ENCODE measurements around the gene EDNRA.

Gene EDNRA

DNA sequence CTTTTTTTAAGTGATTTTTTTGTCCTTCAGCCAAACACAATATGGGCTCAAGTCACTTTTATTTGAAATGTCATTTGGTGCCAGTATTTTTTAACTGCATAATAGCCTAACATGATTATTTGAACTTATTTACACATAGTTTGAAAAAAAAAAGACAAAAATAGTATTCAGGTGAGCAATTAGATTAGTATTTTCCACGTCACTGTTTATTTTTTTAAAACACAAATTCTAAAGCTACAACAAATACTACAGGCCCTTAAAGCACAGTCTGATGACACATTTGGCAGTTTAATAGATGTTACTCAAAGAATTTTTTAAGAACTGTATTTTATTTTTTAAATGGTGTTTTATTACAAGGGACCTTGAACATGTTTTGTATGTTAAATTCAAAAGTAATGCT is 62.1 kb downstream of the EDNRA start:
- DNase-seq, result no peak

DNA sequence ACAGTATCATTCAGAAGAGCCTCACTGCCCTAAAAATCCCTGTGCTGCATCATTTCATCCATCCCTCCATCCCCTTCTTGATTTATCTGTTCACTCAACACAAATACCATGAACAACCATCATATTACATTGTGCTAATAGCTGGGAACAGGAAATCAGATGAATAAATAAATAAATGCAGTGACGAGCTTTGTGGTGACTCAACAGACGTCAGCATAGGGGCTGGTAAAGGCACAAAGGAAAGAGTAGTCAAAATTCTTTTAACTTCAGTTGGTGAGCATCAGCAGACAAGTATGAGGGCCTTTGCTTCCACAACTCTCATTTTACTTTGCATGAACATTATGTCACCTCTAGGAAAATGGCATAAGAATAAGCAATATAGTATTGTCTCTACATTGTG is 65.5 kb downstream of the EDNRA start:
- no peak for DNase-seq

DNA sequence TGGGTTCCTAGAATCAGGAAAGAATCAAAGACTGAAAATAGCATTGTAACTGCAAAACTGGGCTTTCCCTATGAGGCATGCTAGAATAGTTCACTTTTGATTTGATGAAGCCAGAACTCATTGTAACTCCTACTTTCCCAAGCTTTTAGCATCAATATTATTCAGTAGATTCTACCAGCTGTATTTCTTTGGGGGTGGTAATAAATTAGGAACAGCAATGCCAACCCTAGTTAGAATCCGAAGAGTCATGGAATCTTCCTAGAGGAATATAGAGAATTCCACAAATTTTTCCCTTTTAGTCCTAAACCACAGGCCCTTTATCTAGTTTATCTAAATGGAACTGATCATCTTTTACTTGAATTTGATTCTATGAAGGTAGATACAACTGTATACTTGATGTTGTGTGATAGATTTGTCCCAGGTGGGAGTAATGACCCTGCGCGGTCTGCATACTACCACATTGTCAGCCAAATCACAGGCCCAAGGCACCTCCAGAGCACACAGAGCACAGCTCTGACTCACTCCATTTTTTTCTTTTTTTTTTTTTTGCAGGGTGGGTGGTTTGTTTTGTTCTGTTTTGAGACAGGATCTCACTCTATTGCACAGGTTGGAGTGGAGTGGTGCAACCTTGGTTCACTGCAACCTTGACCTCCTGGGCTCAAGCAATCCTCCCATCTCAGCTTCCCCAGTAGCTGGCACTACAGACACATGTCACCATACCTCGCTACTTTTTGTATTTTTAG is 66.6 kb downstream of the EDNRA start:
- no peak for DNase-seq

DNA sequence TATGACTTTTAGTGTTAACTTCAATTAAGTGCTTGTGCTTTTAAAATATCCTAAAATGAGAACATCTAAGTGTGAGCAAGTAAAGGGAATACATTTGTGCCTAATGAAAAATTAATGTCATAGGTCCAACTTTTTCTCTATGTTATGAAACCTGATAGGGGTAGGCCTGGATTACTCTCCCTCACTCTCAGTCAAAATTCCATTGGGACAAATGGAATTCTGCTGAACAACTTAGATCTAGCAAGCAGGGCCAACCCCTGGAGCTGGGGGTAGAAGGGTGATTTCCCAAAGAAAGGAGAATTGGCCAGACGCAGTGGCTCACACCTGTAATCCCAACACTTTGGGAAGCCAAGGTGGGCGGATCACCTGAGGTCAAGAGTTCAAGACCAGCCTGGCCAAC is 67.4 kb downstream of the EDNRA start:
- no peak for DNase-seq

DNA sequence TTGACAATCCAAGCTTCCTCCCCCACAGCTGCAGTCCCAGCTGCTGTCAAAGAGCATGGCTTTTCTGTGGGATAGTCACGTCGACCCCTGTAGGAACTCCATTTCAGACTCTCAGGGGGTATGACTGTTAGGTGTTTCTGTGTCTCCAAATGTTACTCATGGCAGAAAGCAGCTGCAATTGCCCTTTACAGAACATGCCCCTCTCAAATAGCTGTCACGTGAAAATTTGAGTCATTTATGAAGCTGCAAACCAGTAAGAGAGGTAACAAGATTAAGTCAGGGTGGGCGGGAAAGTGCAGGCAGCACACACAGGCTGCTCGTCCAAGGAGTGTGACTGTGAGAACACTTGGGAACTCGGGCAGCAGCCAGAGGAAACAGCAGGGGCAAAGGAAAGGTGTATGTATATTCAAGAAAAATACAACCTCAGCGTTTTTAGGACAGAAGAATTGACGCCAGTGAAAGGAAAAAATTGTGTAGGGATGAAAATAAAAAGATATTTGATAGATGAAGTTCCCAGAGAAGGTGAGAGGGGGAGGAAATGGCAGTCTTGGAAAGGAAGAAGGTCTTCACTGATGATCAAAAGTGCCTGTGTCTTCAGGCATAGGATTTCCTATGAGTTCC is 69.8 kb downstream of the EDNRA start:
- no peak for DNase-seq

DNA sequence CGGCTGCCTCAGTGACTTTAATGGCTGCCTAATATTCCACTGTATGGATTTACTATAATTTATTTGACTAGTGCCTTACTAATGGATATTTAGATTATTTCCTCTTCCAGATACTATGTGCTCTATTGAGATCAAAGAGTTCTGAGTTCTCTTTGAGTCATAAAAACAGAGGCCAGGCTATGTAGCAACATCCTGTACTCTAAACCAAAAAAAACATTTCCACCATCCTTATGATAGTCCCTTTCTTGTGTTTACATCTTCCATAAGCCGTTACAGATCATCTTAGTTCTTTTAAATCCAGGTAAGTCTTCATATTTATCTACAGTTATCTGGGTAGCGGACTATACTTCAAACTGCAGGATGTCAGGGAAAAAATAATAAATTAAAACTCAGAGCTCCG is 79.7 kb downstream of the EDNRA start:
- DNase-seq, result no peak

DNA sequence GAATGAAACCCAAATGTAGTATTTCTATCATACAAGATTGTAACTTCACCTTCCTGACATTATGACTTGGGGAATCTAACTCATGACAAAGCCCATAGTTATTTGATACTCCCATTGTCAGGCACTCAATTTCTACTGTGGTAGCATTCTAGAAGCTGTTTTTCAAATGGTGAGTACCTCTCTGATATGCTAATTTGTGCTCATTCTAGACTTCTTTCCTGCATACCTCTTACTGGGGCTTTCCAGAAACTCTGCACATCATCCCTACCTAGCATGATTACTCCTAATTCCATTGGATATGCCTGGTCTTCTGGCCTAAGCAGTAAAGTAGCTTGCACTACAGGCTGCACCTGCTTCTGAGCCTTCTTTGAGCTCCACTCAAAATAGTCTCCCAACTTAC is 85.9 kb downstream of the EDNRA start:
- DNase-seq, result no peak

DNA sequence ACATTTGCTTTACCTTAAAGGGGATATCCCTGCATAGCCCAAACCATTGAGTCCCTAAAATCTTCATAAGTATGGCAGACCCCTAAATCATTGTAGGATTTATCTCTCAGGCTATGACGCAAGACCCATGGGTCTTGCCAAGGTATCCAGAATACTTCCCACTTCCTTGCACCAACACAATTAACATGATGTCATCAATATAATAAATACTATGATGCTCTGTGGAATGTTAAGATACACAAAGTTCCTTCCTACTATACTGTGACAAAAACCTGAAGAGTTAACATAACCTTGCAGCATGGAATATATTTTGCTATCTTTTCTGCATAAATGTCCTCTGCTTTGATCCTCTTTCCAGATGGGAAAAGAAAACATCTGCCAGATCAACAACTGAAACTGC is 86.4 kb downstream of the EDNRA start:
- no peak for DNase-seq

DNA sequence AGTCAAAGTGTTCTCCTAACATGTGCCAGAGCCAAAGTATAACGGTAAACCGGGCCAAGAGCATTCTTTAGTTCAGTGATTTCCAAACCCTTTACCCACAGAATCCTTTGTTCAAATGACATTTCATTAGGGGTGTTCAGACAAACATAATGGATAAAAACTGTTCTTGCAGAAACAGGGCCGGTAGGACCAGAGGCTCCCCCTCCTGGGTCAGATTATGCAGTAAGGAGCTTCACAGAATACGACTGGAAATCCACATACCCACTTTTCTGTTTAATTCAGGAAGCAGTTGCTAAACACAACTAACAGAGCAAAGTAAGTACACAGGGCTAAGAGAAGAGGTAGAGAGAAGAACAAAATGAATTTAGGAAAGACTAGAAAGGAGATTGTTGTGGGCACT is 89.7 kb downstream of the EDNRA start:
- no peak for DNase-seq

DNA sequence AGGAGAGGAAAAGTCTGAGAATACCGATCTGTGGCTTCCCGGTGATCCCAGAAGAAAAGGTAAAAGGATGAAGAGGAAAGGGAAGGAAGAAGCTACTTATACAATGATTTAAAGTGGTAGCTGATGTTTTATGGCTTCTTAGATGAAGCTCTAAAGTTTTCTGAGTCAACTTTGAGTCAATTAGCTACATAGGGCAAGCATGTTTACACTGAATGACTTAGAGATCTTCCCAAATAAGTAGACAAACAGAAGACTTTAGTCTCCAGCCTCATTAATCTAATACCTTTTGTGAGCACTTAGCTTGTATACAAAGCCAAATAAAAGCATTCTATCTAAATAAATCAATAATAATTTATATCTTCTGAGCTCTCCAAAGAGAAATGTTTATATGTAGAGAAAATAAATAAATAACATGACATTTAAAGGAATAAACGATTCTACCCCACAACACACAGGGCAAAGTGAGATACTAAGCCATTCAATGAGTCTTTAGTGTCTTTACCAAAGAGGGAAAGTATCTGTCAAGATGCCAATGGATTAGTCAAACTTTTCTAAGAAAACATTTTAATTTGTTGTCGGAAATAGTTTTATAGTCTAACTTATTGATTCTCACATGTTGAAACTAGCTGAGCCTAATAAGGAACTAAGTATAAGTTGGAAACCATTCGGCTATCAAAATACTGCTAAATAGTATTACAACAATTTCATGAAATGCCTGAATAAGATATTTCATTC is 90.3 kb downstream of the EDNRA start:
- DNase-seq, result no peak

DNA sequence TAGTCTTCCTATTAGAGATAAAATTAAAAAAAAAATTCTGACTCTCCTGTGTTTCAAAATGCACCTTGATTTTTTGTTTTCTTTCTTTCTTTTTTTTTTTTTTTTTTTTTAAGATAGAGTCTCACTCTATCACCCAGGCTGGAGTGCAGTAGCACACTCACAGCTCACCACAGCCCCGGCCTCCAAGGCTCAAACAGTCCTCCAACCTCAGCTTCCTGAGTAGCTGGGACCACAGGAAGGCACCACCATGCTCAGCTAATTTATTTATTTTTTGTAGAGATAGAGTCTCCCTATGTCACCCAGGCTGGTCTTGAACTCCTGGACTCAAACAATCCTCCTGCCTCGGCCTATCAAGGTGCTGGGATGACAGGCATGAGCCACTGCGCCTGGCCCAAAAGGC is 95.2 kb downstream of the EDNRA start:
- peak; percentile 14 for DNase-seq

DNA sequence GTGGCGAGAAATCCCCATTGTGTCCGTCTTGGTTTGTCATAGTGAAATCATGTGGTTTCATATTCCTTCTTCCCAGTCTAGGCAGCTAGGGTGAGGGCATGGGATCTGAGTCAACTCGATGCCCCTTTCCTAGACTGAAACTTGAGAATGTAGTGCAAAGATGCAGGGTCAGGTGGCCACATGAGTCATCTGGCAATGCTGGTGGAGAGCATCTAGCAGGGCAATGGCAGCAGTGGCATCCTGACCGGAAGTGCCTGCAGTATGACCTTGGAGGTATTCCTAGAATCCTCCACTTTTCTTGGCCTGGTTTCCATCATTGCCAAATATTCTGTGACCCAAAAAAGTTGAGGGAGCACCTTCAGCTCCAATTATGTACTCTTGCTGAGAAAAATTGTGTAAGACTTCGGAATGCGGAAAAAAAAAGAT is 97.2 kb downstream of the EDNRA start:
- DNase-seq, result no peak

DNA sequence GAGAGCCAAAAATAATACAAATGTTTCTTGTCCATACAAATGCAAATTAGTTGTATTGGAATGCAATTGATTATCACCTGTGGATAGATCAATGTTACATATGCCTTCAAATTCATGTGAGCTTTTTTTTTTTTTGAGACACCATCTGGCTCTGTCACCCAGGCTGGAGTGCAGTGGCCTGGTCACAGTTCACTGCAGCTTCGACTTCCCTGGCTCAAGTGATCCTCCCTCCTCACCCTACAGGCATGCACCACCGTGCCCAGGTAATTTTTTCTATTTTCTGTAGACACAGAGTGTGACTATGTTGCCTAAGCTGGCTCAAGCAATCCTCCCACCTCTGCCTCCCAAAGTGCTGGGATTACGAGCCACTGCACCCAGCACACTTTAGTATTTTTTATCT is 97.7 kb downstream of the EDNRA start:
- no peak for DNase-seq

DNA sequence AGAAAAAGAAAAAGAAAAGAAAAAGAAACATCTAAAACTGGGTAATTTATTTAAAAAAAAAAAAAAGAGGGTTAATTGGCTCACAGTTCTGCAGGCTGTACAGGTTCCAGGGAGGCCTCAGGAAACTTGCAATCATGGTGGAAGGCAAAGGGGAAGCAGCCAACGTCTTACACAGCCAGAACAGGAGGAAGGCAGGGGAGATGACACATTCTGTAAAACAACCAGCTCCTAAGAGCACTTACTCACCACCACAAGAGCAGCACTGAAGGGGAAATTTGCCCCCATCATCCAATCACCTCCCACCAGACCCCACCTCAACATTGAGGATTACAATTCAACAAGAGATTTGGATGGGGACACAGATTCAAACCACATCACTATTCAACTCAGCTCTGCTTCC is 99.5 kb downstream of the EDNRA start:
- DNase-seq, result no peak

DNA sequence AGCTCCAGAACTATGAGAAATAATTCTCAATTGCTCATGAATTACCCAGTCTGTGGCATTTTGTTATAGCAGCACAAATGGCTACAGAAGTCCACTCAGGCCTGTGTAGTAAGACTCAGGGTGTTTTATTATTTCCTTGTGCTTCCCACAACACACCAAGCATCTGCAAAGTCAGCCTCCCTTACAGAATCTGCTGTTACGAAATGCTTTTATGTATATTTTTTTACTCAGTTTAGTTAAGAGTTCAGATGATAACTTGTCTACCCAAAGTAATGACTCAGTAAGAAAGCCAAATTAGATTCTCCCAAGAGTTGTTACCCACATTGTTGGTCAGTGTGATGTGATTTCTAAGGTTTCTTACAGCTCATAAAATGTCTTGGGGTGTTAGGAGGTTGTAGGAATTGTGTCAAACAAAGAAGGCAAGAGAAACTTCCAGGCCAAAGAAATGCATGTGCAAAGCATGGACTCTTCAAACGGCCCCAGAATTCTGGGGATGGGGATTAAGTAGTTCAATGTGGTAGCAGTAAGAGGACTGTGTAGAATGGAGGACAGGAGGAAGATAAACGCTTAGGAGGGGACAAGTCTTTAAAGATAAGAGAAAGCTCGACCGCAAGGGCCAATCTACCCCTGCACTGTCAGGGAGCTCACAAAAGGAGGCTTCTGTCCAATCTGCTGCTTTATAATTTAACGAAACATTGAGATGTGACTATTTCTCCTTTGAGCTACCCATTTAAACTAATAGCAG is 100.9 kb downstream of the EDNRA start:
- peak; percentile 9 for DNase-seq

DNA sequence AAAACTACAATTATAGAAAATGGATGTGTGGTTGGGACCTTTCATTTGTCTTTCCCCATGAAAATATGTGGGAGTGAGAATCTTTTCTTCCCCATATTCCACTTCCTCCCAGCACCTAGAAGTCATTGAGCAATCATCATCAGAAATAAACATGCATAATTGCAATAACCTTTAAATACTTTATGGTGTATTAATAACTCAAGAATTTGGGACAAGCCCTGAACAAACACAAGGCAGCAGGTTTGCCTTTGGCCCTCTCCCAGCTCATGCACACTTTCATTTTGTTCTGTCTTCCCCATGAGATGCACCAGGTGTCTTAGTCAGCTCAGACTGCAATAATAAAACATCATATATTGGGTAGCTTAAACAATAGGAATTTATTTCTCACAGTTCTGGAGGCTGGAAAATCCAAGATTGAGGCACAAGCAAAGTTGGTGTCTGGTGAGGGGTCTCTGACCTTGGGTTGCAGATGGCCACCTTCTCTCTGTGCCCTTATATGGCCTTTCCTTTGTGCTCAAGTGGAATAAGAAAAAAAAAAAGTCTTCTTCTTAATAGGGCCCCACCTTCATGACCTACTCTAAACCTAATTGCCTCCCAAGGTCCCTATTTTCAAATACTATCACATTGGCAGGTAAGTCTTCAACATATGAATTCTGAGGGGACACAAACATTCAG is 101.6 kb downstream of the EDNRA start:
- no peak for DNase-seq

DNA sequence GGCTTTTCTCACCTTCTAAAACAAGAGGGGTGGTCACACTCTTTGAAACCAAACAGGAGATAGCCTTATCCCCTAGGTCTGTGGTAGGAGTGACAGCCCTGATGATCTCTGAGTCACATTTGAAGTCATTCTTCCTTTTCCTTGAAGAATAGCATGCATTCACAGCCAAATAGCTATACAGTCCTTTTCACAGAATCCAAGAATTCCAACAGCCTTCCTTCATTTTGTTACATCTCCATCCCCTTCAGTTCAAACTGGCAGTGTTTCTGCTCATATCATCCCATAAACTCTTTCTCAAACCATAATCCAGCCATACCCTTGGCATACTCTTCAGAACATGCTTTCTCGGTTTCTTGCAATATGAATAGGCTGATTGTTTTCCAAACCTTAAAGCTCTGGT is 103.0 kb downstream of the EDNRA start:
- no peak for DNase-seq

DNA sequence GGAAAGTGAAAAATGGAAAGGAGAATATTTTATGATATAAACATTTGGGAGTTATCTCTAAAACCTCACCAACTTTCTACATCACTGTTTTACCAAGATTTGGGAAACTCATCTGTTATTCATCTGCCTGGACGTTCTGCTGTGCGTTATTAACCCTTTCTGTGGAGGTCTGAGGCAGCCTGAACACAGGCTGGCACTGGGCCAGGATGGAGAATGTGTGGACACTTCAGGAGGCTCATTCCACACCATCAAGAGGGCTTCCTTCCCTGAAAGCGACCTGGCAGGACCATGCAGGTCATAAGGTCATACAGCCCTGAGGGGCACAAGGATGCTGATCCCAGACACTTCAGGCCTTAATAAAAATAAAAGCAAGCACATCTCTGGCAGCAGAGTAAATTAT is 105.1 kb downstream of the EDNRA start:
- DNase-seq, result no peak

DNA sequence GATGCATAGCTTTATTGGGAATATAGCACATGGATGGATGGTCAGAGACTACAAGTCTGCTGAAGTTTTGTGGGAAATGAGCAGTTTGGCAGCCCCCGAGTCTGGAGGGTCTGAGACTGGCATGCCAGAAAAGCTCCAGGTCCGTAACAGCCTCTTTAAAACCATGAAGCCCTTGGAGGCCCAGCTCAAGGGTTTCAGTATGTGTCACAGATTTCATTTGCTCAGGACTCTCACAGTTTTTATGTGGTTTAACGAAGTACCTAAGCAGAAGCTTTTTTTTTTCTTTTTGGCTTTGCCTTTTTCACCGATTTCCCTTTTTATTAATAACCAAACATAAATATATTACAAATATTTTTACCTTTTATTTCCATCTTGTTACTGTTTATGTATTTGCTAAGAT is 105.7 kb downstream of the EDNRA start:
- no peak for DNase-seq

DNA sequence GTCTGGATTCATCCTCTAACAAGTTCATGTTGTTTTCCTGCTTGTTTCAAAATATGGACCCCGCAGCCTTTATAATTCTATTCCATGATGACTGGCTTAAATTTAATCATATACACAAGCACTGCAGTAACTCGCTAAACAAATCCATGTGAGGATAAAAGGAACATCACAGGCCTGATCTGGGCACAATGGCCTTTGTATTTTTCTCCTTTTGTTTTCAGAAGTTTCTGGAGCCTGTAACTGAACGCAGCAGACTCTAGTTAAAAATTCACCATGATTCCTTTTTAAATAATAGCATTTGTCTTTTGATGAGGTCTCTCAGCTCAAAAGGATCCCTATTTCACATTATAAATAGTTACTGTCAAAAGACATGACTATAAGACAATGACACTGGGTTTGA is 106.1 kb downstream of the EDNRA start:
- no peak for DNase-seq

DNA sequence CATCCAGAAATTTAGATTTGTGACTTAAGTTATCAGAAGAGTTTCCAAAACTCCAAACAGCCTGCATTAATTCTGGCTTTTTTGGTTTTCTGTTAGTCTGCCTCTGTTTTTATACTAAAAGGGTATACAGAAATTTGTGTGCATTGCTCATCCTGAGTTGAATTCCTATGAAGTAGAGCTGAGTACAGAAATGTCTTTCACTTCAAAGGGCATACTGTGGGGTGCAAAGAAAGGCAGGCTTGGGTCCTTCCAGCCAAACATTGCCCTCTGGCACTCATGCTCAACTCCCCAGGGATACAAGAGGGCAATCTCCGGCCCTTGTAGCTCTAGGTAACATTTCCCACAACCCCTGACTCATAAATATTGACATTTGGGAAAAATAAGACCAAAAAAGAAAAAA is 108.7 kb downstream of the EDNRA start:
- no peak for DNase-seq

DNA sequence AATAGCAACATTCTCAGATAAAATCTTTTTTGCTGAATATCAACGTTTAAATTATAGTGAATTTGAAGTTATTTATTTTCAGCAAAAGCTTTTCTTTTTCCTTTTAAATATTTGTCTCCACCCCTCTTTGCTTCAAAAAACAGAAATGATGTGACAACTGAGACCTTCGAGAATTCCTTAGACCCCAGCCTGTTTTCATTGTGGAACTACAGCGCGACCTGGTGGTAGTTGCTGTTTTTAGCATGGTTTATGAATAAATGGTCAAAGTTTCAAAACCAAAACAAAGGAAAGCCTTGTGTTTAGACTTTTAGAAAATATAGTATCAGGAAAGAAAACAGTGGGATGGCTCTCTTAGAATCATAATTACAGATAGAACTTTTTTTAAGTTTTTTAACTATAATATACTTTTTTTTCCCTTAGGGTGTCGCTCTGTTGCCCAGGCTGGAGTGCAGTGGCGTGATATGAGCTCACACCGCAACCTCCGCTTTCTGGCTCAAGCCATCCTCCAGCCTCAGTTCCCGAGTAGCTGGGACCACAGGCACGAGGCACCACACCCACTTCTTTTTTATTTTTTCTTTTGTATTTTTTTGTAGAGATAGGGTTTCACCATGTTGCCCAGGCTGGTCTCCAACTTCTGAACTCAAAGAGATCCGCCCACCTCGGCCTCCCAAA is 109.5 kb downstream of the EDNRA start:
- peak; percentile 76 for DNase-seq

Data from hematopoietic multipotent progenitor cell treated with erythropoietin and hydrocortisone succinate and interleukin-3 and kit ligand, for 4 days (in vitro differentiated cells).